Upper lobe of left lung (tissue), 4 donors: ENCODE data around the gene TRMT61B.

ENCODE experiments used
- POLR2A ChIP-seq, 4 donors: fragments of 450-650 bp; IDR thresholded peaks; one replicate each; pipeline ENCODE4 v1.5.1; 2016 to 2017; ENCODE audit warnings: antibody characterized with exemption in 4 of 4, mild to moderate bottlenecking in 2 of 4
- POLR2AphosphoS5 ChIP-seq, 2 donors: sonication (generic); formaldehyde crosslinking; IDR thresholded peaks; one replicate each; pipeline ENCODE4 v1.5.1; 2017; ENCODE audit warnings: antibody characterized with exemption in 2 of 2
- TF ChIP-seq, protein P1 (sequence below), 6 experiments: fragments of 450-650 bp in 4 of 6; fragments of 200-600 bp in 2 of 6; sonication (generic) in 2 of 6; IDR thresholded peaks; one replicate each; pipeline ENCODE4 v1.5.1; 2016 to 2019; ENCODE audit warnings: antibody characterized with exemption in 6 of 6

GRCh38 chr2:28902584-28902983 lies 32.5 kb upstream of the TRMT61B start:
- TF ChIP-seq POLR2AphosphoS5 (IDR thresholded peaks at IDR 0.05) (no peak), POLR2A (IDR thresholded peaks at IDR 0.05) (no peak)
- TF ChIP-seq, protein P1, sequence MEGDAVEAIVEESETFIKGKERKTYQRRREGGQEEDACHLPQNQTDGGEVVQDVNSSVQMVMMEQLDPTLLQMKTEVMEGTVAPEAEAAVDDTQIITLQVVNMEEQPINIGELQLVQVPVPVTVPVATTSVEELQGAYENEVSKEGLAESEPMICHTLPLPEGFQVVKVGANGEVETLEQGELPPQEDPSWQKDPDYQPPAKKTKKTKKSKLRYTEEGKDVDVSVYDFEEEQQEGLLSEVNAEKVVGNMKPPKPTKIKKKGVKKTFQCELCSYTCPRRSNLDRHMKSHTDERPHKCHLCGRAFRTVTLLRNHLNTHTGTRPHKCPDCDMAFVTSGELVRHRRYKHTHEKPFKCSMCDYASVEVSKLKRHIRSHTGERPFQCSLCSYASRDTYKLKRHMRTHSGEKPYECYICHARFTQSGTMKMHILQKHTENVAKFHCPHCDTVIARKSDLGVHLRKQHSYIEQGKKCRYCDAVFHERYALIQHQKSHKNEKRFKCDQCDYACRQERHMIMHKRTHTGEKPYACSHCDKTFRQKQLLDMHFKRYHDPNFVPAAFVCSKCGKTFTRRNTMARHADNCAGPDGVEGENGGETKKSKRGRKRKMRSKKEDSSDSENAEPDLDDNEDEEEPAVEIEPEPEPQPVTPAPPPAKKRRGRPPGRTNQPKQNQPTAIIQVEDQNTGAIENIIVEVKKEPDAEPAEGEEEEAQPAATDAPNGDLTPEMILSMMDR (IDR thresholded peaks at IDR 0.05), result no peak
